ENCODE results near the gene GUCY2D. TPM values are rescaled to one million over a fixed set of nuclear protein-coding genes. Genes with fewer than 3 reads are reported as not detected.

GUCY2D gene
- total and polyA plus RNA-seq, 2 experiments from 2014 or later: 0.07 to 0.08 TPM

- TF ChIP-seq, protein P1, sequence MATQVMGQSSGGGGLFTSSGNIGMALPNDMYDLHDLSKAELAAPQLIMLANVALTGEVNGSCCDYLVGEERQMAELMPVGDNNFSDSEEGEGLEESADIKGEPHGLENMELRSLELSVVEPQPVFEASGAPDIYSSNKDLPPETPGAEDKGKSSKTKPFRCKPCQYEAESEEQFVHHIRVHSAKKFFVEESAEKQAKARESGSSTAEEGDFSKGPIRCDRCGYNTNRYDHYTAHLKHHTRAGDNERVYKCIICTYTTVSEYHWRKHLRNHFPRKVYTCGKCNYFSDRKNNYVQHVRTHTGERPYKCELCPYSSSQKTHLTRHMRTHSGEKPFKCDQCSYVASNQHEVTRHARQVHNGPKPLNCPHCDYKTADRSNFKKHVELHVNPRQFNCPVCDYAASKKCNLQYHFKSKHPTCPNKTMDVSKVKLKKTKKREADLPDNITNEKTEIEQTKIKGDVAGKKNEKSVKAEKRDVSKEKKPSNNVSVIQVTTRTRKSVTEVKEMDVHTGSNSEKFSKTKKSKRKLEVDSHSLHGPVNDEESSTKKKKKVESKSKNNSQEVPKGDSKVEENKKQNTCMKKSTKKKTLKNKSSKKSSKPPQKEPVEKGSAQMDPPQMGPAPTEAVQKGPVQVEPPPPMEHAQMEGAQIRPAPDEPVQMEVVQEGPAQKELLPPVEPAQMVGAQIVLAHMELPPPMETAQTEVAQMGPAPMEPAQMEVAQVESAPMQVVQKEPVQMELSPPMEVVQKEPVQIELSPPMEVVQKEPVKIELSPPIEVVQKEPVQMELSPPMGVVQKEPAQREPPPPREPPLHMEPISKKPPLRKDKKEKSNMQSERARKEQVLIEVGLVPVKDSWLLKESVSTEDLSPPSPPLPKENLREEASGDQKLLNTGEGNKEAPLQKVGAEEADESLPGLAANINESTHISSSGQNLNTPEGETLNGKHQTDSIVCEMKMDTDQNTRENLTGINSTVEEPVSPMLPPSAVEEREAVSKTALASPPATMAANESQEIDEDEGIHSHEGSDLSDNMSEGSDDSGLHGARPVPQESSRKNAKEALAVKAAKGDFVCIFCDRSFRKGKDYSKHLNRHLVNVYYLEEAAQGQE (IDR thresholded peaks at IDR 0.05; ENCODE audit: unreplicated experiment): no peak
- TF ChIP-seq STAT1 (IDR thresholded peaks at IDR 0.05; ENCODE audit: unreplicated experiment): no peak
- no peak for TF ChIP-seq CTCF (conservative IDR thresholded peaks at IDR 0.05; ENCODE audit: low read depth in 2 of 2)
- no peak for TF ChIP-seq POLR2AphosphoS5 (IDR thresholded peaks at IDR 0.05; ENCODE audit: low read depth)
- TF ChIP-seq EZH2phosphoT487 (IDR thresholded peaks at IDR 0.05; ENCODE audit: unreplicated experiment): no peak
- TF ChIP-seq ZNF331 (CRISPR knock-in tag; IDR thresholded peaks at IDR 0.05; ENCODE audit: low read depth): no peak
- no peak for TF ChIP-seq JUNB (IDR thresholded peaks at IDR 0.05; ENCODE audit: unreplicated experiment)
- TF ChIP-seq EZH2 (IDR thresholded peaks at IDR 0.05; ENCODE audit: low read depth, unreplicated experiment): no peak
Observed at GRCh38 chr17:7955414-7956227, 46.8 kb upstream of the GUCY2D start (continued).

- no peaks in the 10 kb centered on the region for H3K27me3 ChIP-seq (ENCODE audit: insufficient read depth)
- no peak overlapping the region for H3K4me3 ChIP-seq
- H3K27me3 Mint-ChIP-seq (ENCODE audit: insufficient read depth, low read depth, poor library complexity): peaks cover 4% of the 10 kb centered on the region
- H3K27ac ChIP-seq (ENCODE audit: low read depth): no peak overlapping the region
- no peaks in the 10 kb centered on the region for H3F3A ChIP-seq (replicated peaks; ENCODE audit: low read depth)
- H3K4me1 ChIP-seq (ENCODE audit: insufficient read depth): peaks cover 6% of the 10 kb centered on the region
- H3K9me3 Mint-ChIP-seq: no peaks in the 10 kb centered on the region
- H4K20me1 ChIP-seq (replicated peaks; ENCODE audit: insufficient read depth): no peaks in the 10 kb centered on the region
- peaks cover 5% of the 10 kb centered on the region for H3K4me1 Mint-ChIP-seq
- no peak overlapping the region for H2AFZ ChIP-seq
- no peaks in the 10 kb centered on the region for H3K36me3 Mint-ChIP-seq (ENCODE audit: low read depth)
- H3K79me2 ChIP-seq (replicated peaks; ENCODE audit: insufficient read depth): no peaks in the 10 kb centered on the region
- DNase-seq (ENCODE audit: low spot score) (no peak), ATAC-seq (no peak)
- H3K36me3 ChIP-seq (ENCODE audit: insufficient read depth): no peaks in the 10 kb centered on the region
- no peak overlapping the region for H3K27ac Mint-ChIP-seq
- 0 out of 2 replicates have a peak, but pooled peaks cover 5% of the 10 kb centered on the region for H3K9me2 ChIP-seq (ENCODE audit: insufficient read depth)
- no peak overlapping the region for H3K4me2 ChIP-seq
- H3K4me3 Mint-ChIP-seq: no peak overlapping the region
- no peak for TF ChIP-seq CREB1 (CRISPR knock-in tag; IDR thresholded peaks at IDR 0.05; ENCODE audit: low read depth)
- no peak for TF ChIP-seq JUNB (IDR thresholded peaks at IDR 0.05; ENCODE audit: unreplicated experiment)
- TF ChIP-seq CTCF (conservative IDR thresholded peaks at IDR 0.05; ENCODE audit: low read depth in 2 of 2): no peak
- TF ChIP-seq STAT1 (IDR thresholded peaks at IDR 0.05; ENCODE audit: unreplicated experiment): no peak
Observed at GRCh38 chr17:7956228-7956965, 46.0 kb upstream of the GUCY2D start.

Measured in GM23338 (cell line).